A549 (cell line): ENCODE results near the gene TRMT61B. TPM values are rescaled to one million over a fixed set of nuclear protein-coding genes. Genes with fewer than 3 reads are reported as not detected.

ENCODE experiments used
- ATAC-seq, 2 experiments: fragments of 200-7000 bp in 1 of 2; fragments of >200 bp in 1 of 2; cut with Nextera tagmentation in 1 of 2; cut with Tn5 transposase in 1 of 2; 3 replicates each; pipeline versions ENCODE4 v1.8.0 to v1.9.1; 2018 to 2020; ENCODE audit warnings: mild to moderate bottlenecking in 1 of 2, moderate library complexity in 1 of 2
- CTCF ChIA-PET: fragments of 300-600 bp; sonication (Branson Sonifier 250); formaldehyde crosslinking; extraction: SDS; loops from one replicate; lab custom pipeline; 2021; ENCODE audit warnings: antibody characterized with exemption, inconsistent platforms; lab: Yijun Ruan, JAX
- POLR2A ChIA-PET: fragments of 350-600 bp; formaldehyde crosslinking; extraction: SDS; loops from one replicate; lab custom pipeline; 2021; ENCODE audit warnings: antibody characterized with exemption, inconsistent platforms; lab: Yijun Ruan, JAX
- DNase-seq, 2 experiments: peaks; one replicate each; pipeline versions ENCODE4 v3.0.0 to v3.0.0-alpha.2; 2011 to 2016; ENCODE audit warnings: low read depth in 1 of 2, low spot score in 1 of 2
- FAIRE-seq: peaks from 2 replicates; lab custom pipeline; 2011; peaks lifted over from hg19 to GRCh38; lab: Jason Lieb, UNC
- H3K27ac ChIP-seq, 2 experiments: fragments of >200 bp; sonication (Bioruptor Twin); formaldehyde crosslinking; 3 replicates each; pipeline ENCODE4 v1.5.1; 2016 to 2017
- H3K4me1 ChIP-seq: fragments of >200 bp; sonication (Bioruptor Twin); formaldehyde crosslinking; 3 replicates; pipeline ENCODE4 v1.6.1; 2016
- H3K4me2 ChIP-seq: fragments of >200 bp; sonication (Bioruptor Twin); formaldehyde crosslinking; 3 replicates; pipeline ENCODE4 v1.6.1; 2016
- H3K4me3 ChIP-seq: fragments of >200 bp; sonication (Bioruptor Twin); formaldehyde crosslinking; 3 replicates; pipeline ENCODE4 v1.5.1; 2016
- H3K9me3 ChIP-seq: fragments of >200 bp; sonication (Bioruptor Twin); formaldehyde crosslinking; 3 replicates; pipeline ENCODE4 v1.6.1; 2016
- BHLHE40 ChIP-seq: IDR thresholded peaks from 2 replicates; pipeline ENCODE4 v1.6.1; 2012; ENCODE audit warnings: low read depth, low read length, inconsistent platforms
- CHD4 ChIP-seq: fragments of 200-600 bp; sonication (generic); IDR thresholded peaks from 2 replicates; pipeline ENCODE4 v1.6.1; 2016; ENCODE audit warnings: antibody characterized with exemption, mild to moderate bottlenecking, borderline replicate concordance
- EHMT2 ChIP-seq: fragments of 200-600 bp; sonication (generic); IDR thresholded peaks from 2 replicates; pipeline ENCODE4 v1.6.1; 2016; ENCODE audit warnings: antibody characterized with exemption, low read depth, mild to moderate bottlenecking, moderate library complexity
- HOXB13 ChIP-seq: fragments of 250-450 bp; sonication (Bioruptor Pico); IDR thresholded peaks from 2 replicates; pipeline ENCODE4 v1.5.0; 2020; ENCODE audit warnings: low read depth, mild to moderate bottlenecking, moderate library complexity
- NPAS2 ChIP-seq: fragments of 250-450 bp; sonication (Bioruptor Pico); IDR thresholded peaks from 2 replicates; pipeline ENCODE4 v1.8.0; 2022; ENCODE audit warnings: mild to moderate bottlenecking, moderate library complexity, borderline replicate concordance
- POLR2AphosphoS2 ChIP-seq: conservative IDR thresholded peaks from 2 replicates; pipeline ENCODE4 v1.6.1; 2012; ENCODE audit warnings: low read length, improper control_type of control experiment, inconsistent platforms
- RAD21 ChIP-seq, 2 experiments: fragments of >200 bp in 1 of 2; sonication (Bioruptor Twin) in 1 of 2; formaldehyde crosslinking in 1 of 2; IDR thresholded peaks in 1 of 2; conservative IDR thresholded peaks in 1 of 2; 2 replicates in 1 of 2; 3 replicates in 1 of 2; pipeline ENCODE4 v1.6.1; 2012 to 2018; ENCODE audit warnings: inconsistent platforms in 1 of 2
- RNF2 ChIP-seq: fragments of 200-600 bp; sonication (generic); IDR thresholded peaks from 2 replicates; pipeline ENCODE4 v1.6.1; 2016; ENCODE audit warnings: low read depth, mild to moderate bottlenecking, antibody characterized with exemption, moderate library complexity, borderline replicate concordance
- SMC3 ChIP-seq: fragments of >200 bp; sonication (Bioruptor Twin); formaldehyde crosslinking; IDR thresholded peaks from 3 replicates; pipeline ENCODE4 v1.6.1; 2018; ENCODE audit warnings: inconsistent platforms
- SREBF2 ChIP-seq: fragments of 450-650 bp; IDR thresholded peaks from 2 replicates; pipeline ENCODE4 v1.6.1; 2014; ENCODE audit warnings: mild to moderate bottlenecking, moderate library complexity
- ZSCAN20 ChIP-seq: fragments of 250-450 bp; sonication (Bioruptor Pico); IDR thresholded peaks from 2 replicates; pipeline ENCODE4 v1.8.0; 2022; ENCODE audit warnings: mild to moderate bottlenecking, moderate library complexity
- WGBS: methylation state at CpG from one replicate; pipeline ENCODE4 v1.1.6; 2017; ENCODE audit errors: missing lambda C conversion rate; 5-methylcytosine and 5-hydroxymethylcytosine counted together
- polyA plus RNA-seq, 4 experiments: library from polyadenylated mRNA; depleted of rRNA in 3 of 4; stranded (reverse); fragments of >200 nt; fragmentation: RNase III in 1 of 4; extraction: RNeasy Plus Mini Kit Qiagen cat#74134 plus additional on column Dnase treatment in 1 of 4; gene quantifications; 2 replicates in 3 of 4; 3 replicates in 1 of 4; pipeline ENCODE4 v1.2.3, GENCODE V29; 2011 to 2017
- TF ChIP-seq, protein P1 (sequence below): fragments of 250-450 bp; sonication (Bioruptor Pico); IDR thresholded peaks from 2 replicates; pipeline ENCODE4 v1.5.0; 2020; ENCODE audit warnings: low read depth, mild to moderate bottlenecking, moderate library complexity
- TF ChIP-seq, protein P2 (sequence below): fragments of >200 bp; sonication (Bioruptor Twin); formaldehyde crosslinking; IDR thresholded peaks from 3 replicates; pipeline ENCODE4 v1.5.1; 2016
- TF ChIP-seq, protein P3 (sequence below): IDR thresholded peaks from 2 replicates; pipeline ENCODE4 v1.6.1; 2012
- TF ChIP-seq, protein P4 (sequence below): fragments of >200 bp; sonication (Bioruptor Twin); formaldehyde crosslinking; IDR thresholded peaks from 2 replicates; pipeline ENCODE4 v1.6.1; 2016

The TRMT61B gene
- polyA plus RNA-seq, 2 of the 4 experiments (the other 2 are of a cell fraction), result 21.6 to 38.6 TPM

DNA sequence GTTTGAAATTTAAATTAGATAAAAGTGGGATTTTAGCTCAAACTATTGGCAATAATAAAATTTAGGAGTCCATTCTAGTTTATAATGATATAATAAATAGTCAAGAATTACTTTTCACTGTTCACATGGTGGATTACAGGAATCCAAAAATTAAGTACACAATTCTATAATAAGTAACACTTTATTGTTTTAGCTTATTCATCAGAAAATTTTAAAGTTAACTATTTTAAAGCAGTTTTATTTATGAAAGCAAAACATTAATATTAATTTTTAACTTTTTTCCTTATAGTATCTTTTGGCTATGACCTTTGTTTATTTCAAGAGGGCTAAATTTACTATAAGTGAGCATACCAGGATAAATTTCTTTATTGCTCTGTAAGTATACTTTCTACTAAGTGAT, 48.1 kb downstream of the TRMT61B start:
- no peak overlapping the region for H3K4me2 ChIP-seq
- no peak overlapping the region for H3K27ac ChIP-seq
- no peaks in the 10 kb centered on the region for H3K9me3 ChIP-seq
- DNase-seq, result no peak
- no peak for ATAC-seq
- POLR2A ChIA-PET, result no interaction called here
- no peak overlapping the region for H3K4me3 ChIP-seq
- CTCF ChIA-PET, result interaction anchor here (0.7 to 1.5 kb wide), 15 partner anchors 12 to 487 kb away, joined by 3 to 6 read pairs (median 3); partner anchors contain the start of gene TRMT61B
- no peaks in the 10 kb centered on the region; the same call in 2 of the 3 replicates for H3K4me1 ChIP-seq
- no peak for FAIRE-seq
- no peak for TF ChIP-seq RNF2
- no peak for TF ChIP-seq ZSCAN20 (CRISPR knock-in tag)
- TF ChIP-seq, protein P1, sequence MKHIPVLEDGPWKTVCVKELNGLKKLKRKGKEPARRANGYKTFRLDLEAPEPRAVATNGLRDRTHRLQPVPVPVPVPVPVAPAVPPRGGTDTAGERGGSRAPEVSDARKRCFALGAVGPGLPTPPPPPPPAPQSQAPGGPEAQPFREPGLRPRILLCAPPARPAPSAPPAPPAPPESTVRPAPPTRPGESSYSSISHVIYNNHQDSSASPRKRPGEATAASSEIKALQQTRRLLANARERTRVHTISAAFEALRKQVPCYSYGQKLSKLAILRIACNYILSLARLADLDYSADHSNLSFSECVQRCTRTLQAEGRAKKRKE (CRISPR knock-in tag), result no peak
- no peak for TF ChIP-seq EHMT2
- no peak for TF ChIP-seq NPAS2
- TF ChIP-seq CHD4, result no peak
- no peak for TF ChIP-seq BHLHE40
- TF ChIP-seq, protein P2, sequence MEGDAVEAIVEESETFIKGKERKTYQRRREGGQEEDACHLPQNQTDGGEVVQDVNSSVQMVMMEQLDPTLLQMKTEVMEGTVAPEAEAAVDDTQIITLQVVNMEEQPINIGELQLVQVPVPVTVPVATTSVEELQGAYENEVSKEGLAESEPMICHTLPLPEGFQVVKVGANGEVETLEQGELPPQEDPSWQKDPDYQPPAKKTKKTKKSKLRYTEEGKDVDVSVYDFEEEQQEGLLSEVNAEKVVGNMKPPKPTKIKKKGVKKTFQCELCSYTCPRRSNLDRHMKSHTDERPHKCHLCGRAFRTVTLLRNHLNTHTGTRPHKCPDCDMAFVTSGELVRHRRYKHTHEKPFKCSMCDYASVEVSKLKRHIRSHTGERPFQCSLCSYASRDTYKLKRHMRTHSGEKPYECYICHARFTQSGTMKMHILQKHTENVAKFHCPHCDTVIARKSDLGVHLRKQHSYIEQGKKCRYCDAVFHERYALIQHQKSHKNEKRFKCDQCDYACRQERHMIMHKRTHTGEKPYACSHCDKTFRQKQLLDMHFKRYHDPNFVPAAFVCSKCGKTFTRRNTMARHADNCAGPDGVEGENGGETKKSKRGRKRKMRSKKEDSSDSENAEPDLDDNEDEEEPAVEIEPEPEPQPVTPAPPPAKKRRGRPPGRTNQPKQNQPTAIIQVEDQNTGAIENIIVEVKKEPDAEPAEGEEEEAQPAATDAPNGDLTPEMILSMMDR, result no peak
- TF ChIP-seq HOXB13 (CRISPR knock-in tag), result no peak
- TF ChIP-seq, all 56 proteins: peak for 0

DNA sequence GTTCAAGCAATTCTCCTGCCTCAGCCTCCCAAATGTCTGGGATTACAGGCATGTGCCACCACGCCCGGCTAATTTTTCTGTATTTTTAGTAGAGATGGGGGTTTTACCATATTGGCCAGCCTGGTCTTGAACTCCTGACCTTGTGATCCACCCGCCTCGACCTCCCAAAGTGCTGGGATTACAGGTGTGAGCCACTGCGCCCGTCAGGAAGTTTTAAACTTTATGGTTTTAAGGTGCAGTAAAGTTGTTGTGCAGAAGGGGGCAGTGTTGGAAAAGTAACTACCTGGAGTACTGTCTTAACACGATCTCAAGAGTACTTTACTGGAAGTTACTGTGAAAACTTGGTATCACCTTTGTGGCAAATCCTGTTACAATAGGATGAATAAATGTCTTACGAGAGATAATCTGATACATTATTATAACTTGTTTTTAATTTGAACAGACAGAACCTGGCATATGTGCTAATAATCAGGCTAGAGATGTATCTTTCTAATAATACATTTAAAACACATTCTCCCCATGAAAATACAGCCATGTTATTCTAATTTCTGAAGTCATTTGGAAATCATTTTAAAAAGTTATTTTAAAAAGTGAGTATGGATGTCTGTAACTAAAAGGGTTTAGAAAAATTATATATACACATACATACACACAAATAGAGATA, 48.7 kb downstream of the TRMT61B start:
- 1% methylated on average over 8 of the region's 8 CpGs for WGBS
- FAIRE-seq, result no peak
- ChIA-PET POLR2A (interaction anchor here (1.5 kb wide), 1 partner anchor 49 kb away, joined by 9 read pairs; the partner anchor contains the start of gene TRMT61B), CTCF (interaction anchor here (0.6 to 2.9 kb wide), 37 partner anchors 12 to 1409 kb away, joined by 3 to 22 read pairs (median 3); partner anchors contain the start of genes SPDYA and TRMT61B)
- Histone ChIP-seq H3K27ac (no peak overlapping the region), H3K4me1 (peaks cover 6% of the 10 kb centered on the region; the same call in 2 of the 3 replicates), H3K4me2 (no peak overlapping the region), H3K9me3 (no peaks in the 10 kb centered on the region), H3K4me3 (no peak overlapping the region)
- peak; percentile 50 to 88 for DNase-seq
- peak; percentile 90 to 92 for ATAC-seq
- TF ChIP-seq, protein P2, result peak; percentile 86
- peak; percentile 84 to 91 for TF ChIP-seq RAD21 (conservative IDR thresholded peaks at IDR 0.05 in 1 of 2, IDR thresholded peaks at IDR 0.05 in 1 of 2)
- no peak for TF ChIP-seq EHMT2
- TF ChIP-seq SMC3, result peak; percentile 64
- TF ChIP-seq, protein P3, sequence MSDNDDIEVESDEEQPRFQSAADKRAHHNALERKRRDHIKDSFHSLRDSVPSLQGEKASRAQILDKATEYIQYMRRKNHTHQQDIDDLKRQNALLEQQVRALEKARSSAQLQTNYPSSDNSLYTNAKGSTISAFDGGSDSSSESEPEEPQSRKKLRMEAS, result 0 out of 2 replicates have a peak, but pooled peaks have one; percentile 14

DNA sequence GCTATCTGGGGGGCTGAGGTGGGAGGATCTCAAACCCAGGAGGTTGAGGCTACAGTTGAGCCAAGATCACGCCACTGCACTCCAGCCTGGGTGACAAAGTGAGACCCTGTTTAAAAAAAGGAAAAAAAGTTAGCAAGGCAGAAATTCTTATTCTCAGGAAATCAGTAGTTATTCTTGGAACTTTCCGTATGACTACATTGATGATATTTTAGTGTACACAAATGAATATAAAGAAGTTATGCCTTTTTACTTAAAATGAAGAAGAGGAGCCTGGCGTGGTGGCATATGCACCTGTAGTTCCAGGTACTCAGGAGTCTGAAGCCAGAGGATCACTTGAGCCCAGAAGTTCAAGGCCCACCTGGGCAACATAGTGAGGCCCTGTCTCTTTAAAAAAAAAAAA, 52.1 kb downstream of the TRMT61B start:
- no peak overlapping the region for H3K4me3 ChIP-seq
- no peak for DNase-seq
- ChIA-PET CTCF (no interaction called here), POLR2A (no interaction called here)
- FAIRE-seq, result no peak
- TF ChIP-seq, protein P4, sequence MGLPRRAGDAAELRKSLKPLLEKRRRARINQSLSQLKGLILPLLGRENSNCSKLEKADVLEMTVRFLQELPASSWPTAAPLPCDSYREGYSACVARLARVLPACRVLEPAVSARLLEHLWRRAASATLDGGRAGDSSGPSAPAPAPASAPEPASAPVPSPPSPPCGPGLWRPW, result no peak
- TF ChIP-seq BHLHE40 (no peak), SREBF2 (no peak), POLR2AphosphoS2 (no peak)
- WGBS, result 83% methylated on average over 3 of the region's 3 CpGs
- no peak overlapping the region for H3K4me2 ChIP-seq
- H3K9me3 ChIP-seq, result no peaks in the 10 kb centered on the region
- peaks cover 16% of the 10 kb centered on the region; the same call in 2 of the 3 replicates for H3K4me1 ChIP-seq
- no peak for ATAC-seq
- H3K27ac ChIP-seq, result no peak overlapping the region
